HFFc6 (cell line): ENCODE measurements around the gene SLC23A2. TPM values are rescaled to one million over a fixed set of nuclear protein-coding genes. Genes with fewer than 3 reads are reported as not detected.

Experiments
- DNase-seq: peaks from one replicate; pipeline ENCODE4 v3.0.0-alpha.2; 2018
- H3K27ac Mint-ChIP-seq: 2 replicates; pipeline ENCODE4 v1.8.0; 2020; ENCODE audit warnings: mild to moderate bottlenecking, mixed read lengths
- H3K27me3 Mint-ChIP-seq: 2 replicates; pipeline ENCODE4 v1.8.0; 2021; ENCODE audit warnings: mild to moderate bottlenecking, moderate library complexity, mixed read lengths; ENCODE audit not compliant: insufficient read depth
- H3K36me3 Mint-ChIP-seq: 2 replicates; pipeline ENCODE4 v1.8.0; 2021; ENCODE audit warnings: low read depth, mixed read lengths
- H3K4me1 Mint-ChIP-seq: 2 replicates; pipeline ENCODE4 v1.8.0; 2020; ENCODE audit warnings: low read depth, mixed read lengths
- H3K4me3 Mint-ChIP-seq: 2 replicates; pipeline ENCODE4 v1.8.0; 2020; ENCODE audit warnings: mild to moderate bottlenecking, moderate library complexity, mixed read lengths
- H3K9me3 Mint-ChIP-seq: 2 replicates; pipeline ENCODE4 v1.8.0; 2020; ENCODE audit warnings: mild to moderate bottlenecking, mixed read lengths
- CTCF ChIP-seq: fragments of 200-600 bp; sonication (generic); IDR thresholded peaks from 2 replicates; pipeline ENCODE4 v1.5.0; 2021; ENCODE audit warnings: antibody characterized with exemption, mild to moderate bottlenecking
- total RNA-seq, 6 experiments: library from RNA; stranded (reverse); fragmentation: NEBNext Ultra II Directional; extraction: Animal tissue kit (Norgen Biotek cat#: 25700); gene quantifications; 2 replicates in 1 of 6; 3 replicates in 5 of 6; pipeline ENCODE4 v1.2.3, GENCODE V29; 2021

Gene SLC23A2
- total RNA-seq, 6 experiments from 2014 or later = 12.5 to 17.2 (median 15.7) TPM

- H3K27me3 Mint-ChIP-seq = no peaks in the 10 kb centered on the region
- no peak overlapping the region for H3K4me3 Mint-ChIP-seq
- no peaks in the 10 kb centered on the region; the same call in 1 of the 2 replicates for H3K36me3 Mint-ChIP-seq
- peaks cover 10% of the 10 kb centered on the region for H3K4me1 Mint-ChIP-seq
- no peak overlapping the region for H3K27ac Mint-ChIP-seq
- no peaks in the 10 kb centered on the region for H3K9me3 Mint-ChIP-seq
- no peak for DNase-seq
- no peak for TF ChIP-seq CTCF
These were observed 63.6 kb downstream of the SLC23A2 start for GRCh38 chr20:4937407-4938319.

GRCh38 chr20:4936851-4937406 is 64.4 kb downstream of the SLC23A2 start:
- no peaks in the 10 kb centered on the region; the same call in 1 of the 2 replicates for H3K36me3 Mint-ChIP-seq
- H3K9me3 Mint-ChIP-seq = no peaks in the 10 kb centered on the region
- H3K27me3 Mint-ChIP-seq = no peaks in the 10 kb centered on the region
- DNase-seq = no peak
- H3K4me1 Mint-ChIP-seq = peaks cover 3% of the 10 kb centered on the region
- no peak overlapping the region for H3K27ac Mint-ChIP-seq
- no peak overlapping the region for H3K4me3 Mint-ChIP-seq
- no peak for TF ChIP-seq CTCF

DNA sequence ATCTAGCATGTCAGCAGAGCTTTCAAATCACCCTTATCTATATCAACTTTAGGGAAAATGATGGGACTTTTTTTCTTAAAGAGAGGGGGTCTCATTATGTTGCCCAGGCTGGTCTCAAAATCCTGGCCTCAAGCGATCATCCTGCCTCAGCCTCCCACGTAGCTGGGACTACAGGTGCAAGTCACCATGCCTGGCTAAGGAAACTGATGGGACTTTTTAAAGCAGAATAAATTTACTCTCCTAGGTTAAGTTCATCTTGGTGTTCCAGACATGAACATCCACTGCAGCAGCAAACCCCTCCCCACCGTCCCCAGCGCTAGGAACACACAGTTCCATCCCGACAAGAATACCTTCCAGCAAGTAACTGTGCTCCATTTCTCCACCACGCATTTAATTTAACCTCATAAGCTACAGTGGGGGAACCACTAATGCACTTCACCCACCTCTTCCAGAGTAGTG is 64.9 kb downstream of the SLC23A2 start:
- no peak for DNase-seq
- Mint-ChIP-seq H3K36me3 (no peaks in the 10 kb centered on the region; the same call in 1 of the 2 replicates), H3K27ac (no peak overlapping the region), H3K9me3 (no peaks in the 10 kb centered on the region), H3K4me3 (no peak overlapping the region), H3K27me3 (no peaks in the 10 kb centered on the region), H3K4me1 (no peaks in the 10 kb centered on the region; the same call in 1 of the 2 replicates)
- TF ChIP-seq CTCF = no peak

GRCh38 chr20:4932061-4932460 is 69.2 kb downstream of the SLC23A2 start:
- Mint-ChIP-seq H3K27ac (no peak overlapping the region), H3K4me3 (no peak overlapping the region), H3K27me3 (no peaks in the 10 kb centered on the region), H3K9me3 (no peaks in the 10 kb centered on the region), H3K36me3 (no peaks in the 10 kb centered on the region), H3K4me1 (peaks cover 8% of the 10 kb centered on the region)
- no peak for TF ChIP-seq CTCF
- no peak for DNase-seq

- no peak overlapping the region for H3K27ac Mint-ChIP-seq
- H3K36me3 Mint-ChIP-seq = no peaks in the 10 kb centered on the region; the same call in 1 of the 2 replicates
- no peak overlapping the region for H3K4me3 Mint-ChIP-seq
- H3K4me1 Mint-ChIP-seq = peaks cover 22% of the 10 kb centered on the region
- no peaks in the 10 kb centered on the region for H3K27me3 Mint-ChIP-seq
- no peaks in the 10 kb centered on the region for H3K9me3 Mint-ChIP-seq
- no peak for DNase-seq
- TF ChIP-seq CTCF = no peak
These were observed 71.5 kb downstream of the SLC23A2 start for GRCh38 chr20:4929686-4930397.
